ENCODE data around the gene RAI1. TPM values are rescaled to one million over a fixed set of nuclear protein-coding genes. Genes with fewer than 3 reads are reported as not detected.

Gene RAI1
- total and polyA plus RNA-seq, 9 donors = 1.5 to 57.7 (median 35.3) TPM

DNA sequence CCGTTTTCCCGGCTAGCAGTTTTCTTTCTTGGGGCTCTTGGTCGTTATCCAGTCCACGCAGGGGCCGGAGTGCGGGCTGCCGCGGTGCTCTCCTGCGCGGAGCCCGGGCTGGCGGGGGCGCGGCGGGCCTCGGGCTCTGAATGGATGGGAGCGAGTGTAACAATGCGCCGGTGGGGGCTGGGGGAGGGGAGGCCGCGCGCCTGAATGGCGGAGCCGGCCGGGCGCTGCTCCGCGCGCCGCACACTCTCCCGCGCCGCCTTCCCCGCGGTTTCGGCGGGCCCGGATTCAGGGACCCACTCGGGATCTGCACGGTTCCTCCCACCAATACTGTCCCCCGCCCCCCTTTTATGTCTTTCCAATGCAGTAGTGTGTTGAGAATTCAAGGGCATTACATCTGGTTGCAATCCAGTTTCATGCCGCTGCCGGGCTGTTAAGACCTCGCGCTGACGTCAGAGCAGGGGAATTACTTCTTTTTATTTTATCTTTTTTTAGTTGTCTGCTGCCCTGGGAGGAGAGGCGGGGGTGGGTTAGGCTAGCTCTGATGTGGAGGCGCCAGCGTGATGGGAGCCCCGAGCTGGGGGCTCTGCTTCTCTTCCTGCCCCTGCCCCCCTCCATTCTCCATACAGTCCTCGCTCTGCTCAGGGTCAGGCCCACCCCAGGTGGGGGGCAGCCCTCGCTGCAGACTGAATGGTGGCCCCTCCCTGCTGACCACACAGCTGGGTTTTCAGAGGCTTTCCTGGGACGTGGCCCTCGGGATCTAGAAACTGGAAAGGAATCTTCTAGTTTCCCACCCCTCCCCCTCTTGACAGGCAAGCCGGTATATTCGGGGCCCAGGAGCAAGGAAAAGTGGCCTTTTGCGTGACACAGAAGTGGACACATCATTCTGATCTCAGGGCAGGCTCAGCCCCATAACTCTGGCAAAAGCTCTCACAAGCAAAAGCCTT lies 1.8 kb downstream of the RAI1 start:
- peak overlapping the region; percentile 89 to 96 for H3K27ac ChIP-seq
- H3K27me3 ChIP-seq = no peaks in the 10 kb centered on the region
- peaks cover 25% of the 10 kb centered on the region for H3K4me1 ChIP-seq (ENCODE audit: insufficient read depth)
- no peaks in the 10 kb centered on the region for H3K36me3 ChIP-seq
- peak; percentile 80 to 87 (median 85) for DNase-seq
- no peaks in the 10 kb centered on the region for H3K9me3 ChIP-seq
- peak overlapping the region; percentile 68 for H3K4me3 ChIP-seq
- TF ChIP-seq, protein P1, sequence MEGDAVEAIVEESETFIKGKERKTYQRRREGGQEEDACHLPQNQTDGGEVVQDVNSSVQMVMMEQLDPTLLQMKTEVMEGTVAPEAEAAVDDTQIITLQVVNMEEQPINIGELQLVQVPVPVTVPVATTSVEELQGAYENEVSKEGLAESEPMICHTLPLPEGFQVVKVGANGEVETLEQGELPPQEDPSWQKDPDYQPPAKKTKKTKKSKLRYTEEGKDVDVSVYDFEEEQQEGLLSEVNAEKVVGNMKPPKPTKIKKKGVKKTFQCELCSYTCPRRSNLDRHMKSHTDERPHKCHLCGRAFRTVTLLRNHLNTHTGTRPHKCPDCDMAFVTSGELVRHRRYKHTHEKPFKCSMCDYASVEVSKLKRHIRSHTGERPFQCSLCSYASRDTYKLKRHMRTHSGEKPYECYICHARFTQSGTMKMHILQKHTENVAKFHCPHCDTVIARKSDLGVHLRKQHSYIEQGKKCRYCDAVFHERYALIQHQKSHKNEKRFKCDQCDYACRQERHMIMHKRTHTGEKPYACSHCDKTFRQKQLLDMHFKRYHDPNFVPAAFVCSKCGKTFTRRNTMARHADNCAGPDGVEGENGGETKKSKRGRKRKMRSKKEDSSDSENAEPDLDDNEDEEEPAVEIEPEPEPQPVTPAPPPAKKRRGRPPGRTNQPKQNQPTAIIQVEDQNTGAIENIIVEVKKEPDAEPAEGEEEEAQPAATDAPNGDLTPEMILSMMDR (IDR thresholded peaks at IDR 0.05) = peak in 1 of 3 donors; percentile 6
- no peak for TF ChIP-seq EP300 (IDR thresholded peaks at IDR 0.05)
- peak; percentile 15 for TF ChIP-seq POLR2A (IDR thresholded peaks at IDR 0.05)
- intact Hi-C loops (cut with DNase I) = loop anchor here (5.0 to 10.0 kb wide), 8 partner anchors 72 to 354 kb away; partner anchors contain the start of genes ATPAF2 (in 2 of the 4) and GID4 (in 2 of the 4)
- WGBS, 3 donors = 1% methylated on average over 51 to 57 of the region's 57 CpGs

DNA sequence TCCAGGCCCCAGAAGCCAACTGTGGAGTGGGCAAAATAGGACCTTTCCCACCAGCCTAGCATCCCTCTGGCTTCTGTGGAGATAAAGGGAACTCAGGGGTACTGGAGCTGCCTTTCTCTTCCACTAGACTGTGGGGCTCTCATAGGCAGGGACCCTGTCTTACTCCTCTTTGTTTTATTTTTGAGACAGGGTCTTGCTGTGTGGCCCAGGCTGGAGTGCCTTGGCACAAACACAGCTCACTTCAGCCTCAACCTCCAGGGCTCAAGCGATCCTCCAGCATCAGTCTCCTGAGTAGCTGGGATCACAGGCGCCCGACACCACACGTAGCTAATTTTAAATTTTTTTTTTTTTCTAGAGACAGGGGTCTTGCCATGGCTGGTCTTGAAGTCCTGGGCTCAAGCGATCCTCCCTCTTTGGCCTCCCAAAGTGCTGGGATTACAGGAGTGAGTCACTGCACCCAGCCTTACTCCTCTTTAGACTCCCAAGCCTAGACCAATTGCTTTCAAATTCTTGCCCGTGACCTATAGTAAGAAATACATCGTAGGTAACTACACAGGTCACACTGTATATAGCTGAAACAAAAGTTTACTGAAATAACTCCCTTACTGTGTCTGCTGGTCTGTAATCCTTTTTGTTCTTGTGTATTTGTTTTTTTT lies 2.6 kb downstream of the RAI1 start:
- TF ChIP-seq EP300 (IDR thresholded peaks at IDR 0.05) (no peak), POLR2A (IDR thresholded peaks at IDR 0.05) (no peak)
- TF ChIP-seq, protein P1 (IDR thresholded peaks at IDR 0.05) = no peak
- DNase-seq = no peak
- H3K4me1 ChIP-seq (ENCODE audit: insufficient read depth) = peaks cover 25% of the 10 kb centered on the region
- H3K27me3 ChIP-seq = no peaks in the 10 kb centered on the region
- H3K9me3 ChIP-seq = no peaks in the 10 kb centered on the region
- 87 to 90% (median 90%) methylated on average over 7 of the region's 7 CpGs for WGBS, 3 donors
- no peaks in the 10 kb centered on the region for H3K36me3 ChIP-seq
- intact Hi-C loops (cut with DNase I) = loop anchor here (5.0 to 10.0 kb wide), 8 partner anchors 71 to 353 kb away; partner anchors contain the start of genes ATPAF2 (in 2 of the 4) and GID4 (in 2 of the 4)
- H3K27ac ChIP-seq = peak overlapping the region; percentile 89 to 96
- H3K4me3 ChIP-seq = no peak overlapping the region

DNA sequence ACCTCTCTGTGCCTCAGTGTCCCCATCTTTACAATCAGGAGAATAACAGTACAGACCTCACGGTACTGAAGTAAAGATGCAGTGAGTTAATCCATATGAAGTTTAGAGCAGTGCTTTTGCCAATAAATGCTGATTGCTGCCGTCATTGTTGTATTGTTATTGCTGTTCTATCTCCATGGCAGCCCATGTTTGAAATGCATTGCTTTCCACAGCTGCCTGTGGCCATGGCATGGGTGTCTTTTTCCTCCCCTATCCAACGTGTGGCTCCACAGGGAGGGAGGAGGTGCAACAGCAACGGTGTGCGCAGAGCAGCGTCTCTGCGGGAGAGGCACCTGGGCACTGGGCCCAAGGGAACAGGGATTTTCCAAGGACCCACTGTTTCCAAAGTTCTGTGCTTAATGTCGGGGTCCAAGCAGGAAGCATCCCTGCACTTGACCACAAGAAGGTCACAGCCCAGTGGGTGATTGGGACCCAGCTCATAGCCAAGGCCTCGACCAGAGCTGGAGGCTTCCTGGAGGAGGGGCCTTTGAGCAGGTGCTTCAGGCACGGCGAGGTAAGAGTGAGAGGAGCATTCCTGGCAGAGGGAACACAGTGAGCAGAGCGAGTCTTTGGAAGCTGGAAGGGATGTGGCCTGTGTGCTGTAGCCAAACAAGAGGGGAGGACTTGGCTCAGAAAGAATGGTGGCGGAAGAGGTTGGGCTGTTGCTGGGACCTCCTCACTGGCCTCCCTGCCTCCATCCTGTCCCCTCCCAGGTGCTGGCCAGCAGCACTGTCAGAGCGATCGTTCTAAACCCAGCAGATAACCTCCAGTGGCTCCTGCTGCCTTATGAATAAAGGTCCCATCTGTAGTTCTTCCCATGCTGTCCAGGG lies 3.9 kb downstream of the RAI1 start:
- peak overlapping the region in 1 of 2 donors; percentile 17 for H3K27ac ChIP-seq
- 41 to 44% (median 43%) methylated on average over 15 of the region's 15 CpGs for WGBS, 3 donors
- no peaks in the 10 kb centered on the region for H3K9me3 ChIP-seq
- H3K4me3 ChIP-seq = no peak overlapping the region
- TF ChIP-seq, protein P1 (IDR thresholded peaks at IDR 0.05) = no peak
- TF ChIP-seq EP300 (IDR thresholded peaks at IDR 0.05) = no peak
- no peak for TF ChIP-seq POLR2A (IDR thresholded peaks at IDR 0.05)
- intact Hi-C loops (cut with DNase I) = loop anchor here (5.0 to 10.0 kb wide), 8 partner anchors 70 to 352 kb away; partner anchors contain the start of genes ATPAF2 (in 2 of the 4) and GID4 (in 2 of the 4)
- DNase-seq = no peak
- peaks cover 25% of the 10 kb centered on the region for H3K4me1 ChIP-seq (ENCODE audit: insufficient read depth)
- H3K27me3 ChIP-seq = no peaks in the 10 kb centered on the region
- H3K36me3 ChIP-seq = no peaks in the 10 kb centered on the region

Data from ovary (tissue), 9 donors.